B cell (primary cell): Measurements from ENCODE around the gene EXD3. TPM values are rescaled to one million over a fixed set of nuclear protein-coding genes. Genes with fewer than 3 reads are reported as not detected.
A peak's percentile ranks its signal among the peaks of the same experiment; 100 is the strongest.

Experiments used
- ATAC-seq: fragments of 200-7000 bp; cut with Tn5 transposase; one replicate; pipeline ENCODE4 v1.10.0; 2021; ENCODE audit warnings: low read depth, mild to moderate bottlenecking, moderate number of reproducible peaks, moderate library complexity
- CTCF ChIA-PET: fragments of 350-600 bp; sonication (Branson Sonifier 250); formaldehyde crosslinking; loops from one replicate; lab custom pipeline; 2021; ENCODE audit warnings: antibody characterized with exemption, inconsistent platforms; lab: Charles Lee
- POLR2A ChIA-PET: fragments of 350-600 bp; sonication (Branson Sonifier 250); formaldehyde crosslinking; loops from one replicate; lab custom pipeline; 2021; ENCODE audit warnings: antibody characterized with exemption; lab: Charles Lee
- DNase-seq: peaks from one replicate; pipeline ENCODE4 v3.0.0; 2013
- H2AFZ ChIP-seq: 2 replicates; pipeline ENCODE4 v1.6.1; 2012; ENCODE audit warnings: mild to moderate bottlenecking, low read depth, low read length; ENCODE audit not compliant: insufficient read depth, poor library complexity, severe bottlenecking
- H3K27ac ChIP-seq, 2 donors: 1 replicate in 1 of 2; 2 replicates in 1 of 2; pipeline ENCODE4 v1.5.1; 2012 to 2013; ENCODE audit warnings: low read length in 2 of 2, mild to moderate bottlenecking in 2 of 2, moderate library complexity in 1 of 2
- H3K27me3 ChIP-seq, 4 experiments: fragments of 200-600 bp in 1 of 4; sonication (generic) in 1 of 4; replicated peaks in 1 of 4; 1 replicate in 2 of 4; 2 replicates in 2 of 4; pipeline versions ENCODE4 v1.6.1 to v1.7.0; 2013 to 2016; ENCODE audit warnings: low read length in 3 of 4, mild to moderate bottlenecking in 2 of 4, mixed read lengths in 1 of 4, moderate library complexity in 1 of 4; ENCODE audit not compliant: insufficient read depth in 4 of 4, control insufficient read depth in 3 of 4; ENCODE audit errors: control extremely low read depth in 1 of 4
- H3K36me3 ChIP-seq, 2 experiments: replicated peaks in 1 of 2; 1 replicate in 1 of 2; 2 replicates in 1 of 2; pipeline versions ENCODE4 v1.6.1 to v1.7.1; 2013; ENCODE audit warnings: low read length in 1 of 2; ENCODE audit not compliant: insufficient read depth in 2 of 2, control insufficient read depth in 1 of 2; ENCODE audit errors: control extremely low read depth in 1 of 2, extremely low read depth in 1 of 2
- H3K4me1 ChIP-seq, 2 donors: fragments of 200-600 bp in 1 of 2; sonication (generic) in 1 of 2; 1 replicate in 1 of 2; 2 replicates in 1 of 2; pipeline versions ENCODE4 v1.5.1 to v1.6.1; 2013 to 2017; ENCODE audit warnings: low read length in 2 of 2; ENCODE audit not compliant: control insufficient read depth in 2 of 2, insufficient read depth in 2 of 2
- H3K4me2 ChIP-seq: replicated peaks from 2 replicates; pipeline ENCODE3; 2012; ENCODE audit warnings: mild to moderate bottlenecking, low read depth, low read length; ENCODE audit not compliant: poor library complexity, severe bottlenecking
- H3K4me3 ChIP-seq, 5 experiments: fragments of 200-600 bp in 1 of 5; sonication (generic) in 1 of 5; 1 replicate in 3 of 5; 2 replicates in 2 of 5; pipeline versions ENCODE4 v1.5.1 to v1.7.0; 2011 to 2016; ENCODE audit warnings: low read length in 4 of 5, mild to moderate bottlenecking in 4 of 5, low read depth in 2 of 5, control low read depth in 1 of 5, moderate library complexity in 1 of 5; ENCODE audit not compliant: insufficient read depth in 1 of 5; ENCODE audit errors: control extremely low read depth in 1 of 5, extremely low read depth in 1 of 5
- H3K79me2 ChIP-seq: fragments of 200-600 bp; sonication (generic); one replicate; pipeline ENCODE4 v1.6.0; 2016; ENCODE audit warnings: low read length; ENCODE audit not compliant: control insufficient read depth, insufficient read depth
- H3K9ac ChIP-seq: fragments of 200-600 bp; sonication (generic); 2 replicates; pipeline ENCODE4 v1.6.1; 2017; ENCODE audit warnings: mild to moderate bottlenecking, low read length, moderate library complexity
- H3K9me3 ChIP-seq, 3 donors: one replicate each; pipeline versions ENCODE4 v1.6.1 to v1.7.1; 2013; ENCODE audit warnings: low read length in 2 of 3; ENCODE audit not compliant: control insufficient read depth in 2 of 3, insufficient read depth in 1 of 3; ENCODE audit errors: control extremely low read depth in 1 of 3
- H4K20me1 ChIP-seq: 2 replicates; pipeline ENCODE4 v1.6.0; 2012; ENCODE audit warnings: mild to moderate bottlenecking, low read length; ENCODE audit not compliant: insufficient read depth, control insufficient read depth, poor library complexity, severe bottlenecking
- H3K27ac Mint-ChIP-seq: one replicate; pipeline ENCODE4 v1.8.0; 2021; ENCODE audit warnings: mixed read lengths
- H3K27me3 Mint-ChIP-seq: one replicate; pipeline ENCODE4 v1.8.0; 2021; ENCODE audit warnings: mixed read lengths
- H3K4me1 Mint-ChIP-seq: one replicate; pipeline ENCODE4 v1.8.0; 2021; ENCODE audit warnings: mixed read lengths
- H3K4me3 Mint-ChIP-seq: one replicate; pipeline ENCODE4 v1.8.0; 2021; ENCODE audit warnings: mixed read lengths
- H3K9me3 Mint-ChIP-seq: one replicate; pipeline ENCODE4 v1.8.0; 2022; ENCODE audit warnings: mixed read lengths; ENCODE audit not compliant: insufficient read depth
- EZH2 ChIP-seq: IDR thresholded peaks from 2 replicates; pipeline ENCODE4 v1.6.1; 2012; ENCODE audit warnings: borderline replicate concordance, low read depth, mild to moderate bottlenecking, moderate library complexity, low read length; ENCODE audit not compliant: insufficient read depth, poor library complexity, severe bottlenecking
- WGBS: methylation state at CpG from one replicate; pipeline ENCODE4 v1.1.5; 2013; ENCODE audit warnings: missing lambda C conversion rate; ENCODE audit not compliant: insufficient coverage; 5-methylcytosine and 5-hydroxymethylcytosine counted together
- intact Hi-C: fragments of 100-400 bp; cut with micrococcal nuclease; formaldehyde crosslinking; loops from one replicate; pipeline ENCODE4 v1.10.0; 2022
- polyA plus RNA-seq: library from polyadenylated mRNA; depleted of rRNA; stranded (reverse); fragments of >200 nt; gene quantifications from 2 replicates; pipeline ENCODE4 v1.2.3, GENCODE V29; 2012
- total RNA-seq, 2 donors: library from RNA; stranded (reverse); fragments of 120-200 nt in 1 of 2; gene quantifications; 1 replicate in 1 of 2; 2 replicates in 1 of 2; pipeline versions ENCODE4 v1.2.3 to v1.2.4, GENCODE V29; 2013 to 2022
- TF ChIP-seq, protein P1 (sequence below): fragments of 200-600 bp; IDR thresholded peaks from one replicate; pipeline ENCODE4 v1.8.0; 2022; ENCODE audit warnings: antibody characterized with exemption, mild to moderate bottlenecking

Gene EXD3
- total and polyA plus RNA-seq, 2 donors (not counting 1 experiment from before 2014, with no cell fraction given), result 22.5 to 23.7 TPM

DNA sequence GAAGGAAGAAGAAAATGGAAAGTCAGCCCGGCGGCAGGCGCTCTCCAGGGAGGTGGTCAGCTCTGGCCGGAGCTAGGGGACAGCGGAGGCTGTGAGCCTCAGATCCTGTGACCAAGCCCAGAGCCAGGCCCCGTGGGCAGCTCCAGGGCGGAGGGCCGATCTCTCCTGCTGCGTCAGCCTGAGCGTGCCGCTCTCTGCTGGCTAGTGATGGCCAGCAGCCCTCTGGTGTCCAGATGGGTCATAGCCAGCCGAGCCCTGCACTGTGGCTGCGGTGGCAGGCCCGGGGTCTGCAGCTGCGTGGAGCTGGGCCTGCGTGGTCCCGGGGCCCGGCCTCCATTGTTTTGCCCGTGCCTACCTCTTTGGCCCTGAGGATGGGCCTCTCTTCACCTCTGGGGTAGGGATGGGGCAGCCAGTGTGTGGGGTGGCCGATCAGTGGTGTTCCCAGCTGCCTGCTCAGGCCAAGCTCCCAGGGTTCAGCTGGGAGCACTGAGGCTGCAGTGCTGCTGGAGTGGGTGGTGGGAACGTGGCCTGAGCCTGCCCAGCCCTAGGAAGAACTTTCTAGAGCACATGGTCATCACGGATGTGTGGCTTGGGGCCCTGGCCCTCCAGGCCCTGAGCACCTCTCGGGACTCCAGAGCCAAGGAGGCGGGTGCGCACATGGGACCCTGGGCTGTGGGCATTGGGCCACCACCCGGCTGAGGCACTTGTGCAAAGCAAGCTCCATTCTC lies 103.8 kb downstream of the EXD3 start:
- DNase-seq, result peak; percentile 23
- CTCF ChIA-PET, result interaction anchor here (1.0 to 2.8 kb wide), 2 partner anchors 16 to 83 kb away, joined by 3 to 25 read pairs; partner anchors contain the start of gene NRARP
- no peak overlapping the region for H2AFZ ChIP-seq

More for the DNA sequence above, 103.8 kb downstream of the EXD3 start:
- no peak for ATAC-seq
- peaks cover 0 to 10% (median 0%) of the 10 kb centered on the region in 3 donors for H3K9me3 ChIP-seq
- intact Hi-C loops, result no loop called here
- H3K4me3 ChIP-seq, result no peak overlapping the region
- Mint-ChIP-seq H3K4me3 (no peak overlapping the region), H3K9me3 (no peaks in the 10 kb centered on the region), H3K27me3 (no peaks in the 10 kb centered on the region), H3K27ac (peak overlapping the region; percentile 61), H3K4me1 (peaks cover 13% of the 10 kb centered on the region)
- H3K27me3 ChIP-seq, result peaks cover 0 to 11% (median 4%) of the 10 kb centered on the region in 4 experiments
- H3K27ac ChIP-seq, result no peak overlapping the region
- H3K4me2 ChIP-seq, result no peak overlapping the region
- POLR2A ChIA-PET, result interaction anchor here (0.6 to 1.1 kb wide), 2 partner anchors 146 to 229 kb away, joined by 4 to 6 read pairs; no protein-coding TSS in a partner anchor
- WGBS, result 94% methylated on average over 26 of the region's 26 CpGs
- H4K20me1 ChIP-seq, result no peaks in the 10 kb centered on the region
- no peak for TF ChIP-seq EZH2
- TF ChIP-seq, protein P1, sequence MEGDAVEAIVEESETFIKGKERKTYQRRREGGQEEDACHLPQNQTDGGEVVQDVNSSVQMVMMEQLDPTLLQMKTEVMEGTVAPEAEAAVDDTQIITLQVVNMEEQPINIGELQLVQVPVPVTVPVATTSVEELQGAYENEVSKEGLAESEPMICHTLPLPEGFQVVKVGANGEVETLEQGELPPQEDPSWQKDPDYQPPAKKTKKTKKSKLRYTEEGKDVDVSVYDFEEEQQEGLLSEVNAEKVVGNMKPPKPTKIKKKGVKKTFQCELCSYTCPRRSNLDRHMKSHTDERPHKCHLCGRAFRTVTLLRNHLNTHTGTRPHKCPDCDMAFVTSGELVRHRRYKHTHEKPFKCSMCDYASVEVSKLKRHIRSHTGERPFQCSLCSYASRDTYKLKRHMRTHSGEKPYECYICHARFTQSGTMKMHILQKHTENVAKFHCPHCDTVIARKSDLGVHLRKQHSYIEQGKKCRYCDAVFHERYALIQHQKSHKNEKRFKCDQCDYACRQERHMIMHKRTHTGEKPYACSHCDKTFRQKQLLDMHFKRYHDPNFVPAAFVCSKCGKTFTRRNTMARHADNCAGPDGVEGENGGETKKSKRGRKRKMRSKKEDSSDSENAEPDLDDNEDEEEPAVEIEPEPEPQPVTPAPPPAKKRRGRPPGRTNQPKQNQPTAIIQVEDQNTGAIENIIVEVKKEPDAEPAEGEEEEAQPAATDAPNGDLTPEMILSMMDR, result no peak
- H3K9ac ChIP-seq, result no peak overlapping the region
- H3K4me1 ChIP-seq, result peaks cover 25 to 35% of the 10 kb centered on the region in 2 donors
- no peaks in the 10 kb centered on the region for H3K79me2 ChIP-seq
- H3K36me3 ChIP-seq, result no peaks in the 10 kb centered on the region
